OCI-LY3 (cell line): Measurements from ENCODE around the gene BAZ2A.

Experiments
- CTCF ChIP-seq: fragments of 200-600, 300-600 bp; sonication (generic); IDR thresholded peaks from 2 replicates; pipeline ENCODE4 v1.5.1; 2014; ENCODE audit warnings: antibody characterized with exemption, low read length, low read depth
- EZH2phosphoT487 ChIP-seq: fragments of 200-600 bp; shearing (Covaris generic); IDR thresholded peaks from 2 replicates; pipeline ENCODE4 v1.6.1; 2018; ENCODE audit warnings: antibody characterized with exemption, mixed run types, low read depth

GRCh38 chr12:56634242-56634836 lies 4.2 kb upstream of the BAZ2A start:
- no peak for TF ChIP-seq EZH2phosphoT487
- TF ChIP-seq CTCF = no peak
